K562 (cell line): ENCODE measurements around the gene STAT6.

Source experiments
- CTCF ChIP-seq, 3 experiments: IDR thresholded peaks in 2 of 3; conservative IDR thresholded peaks in 1 of 3; 2 replicates each; pipeline ENCODE4 v1.5.1; 2011 to 2012; ENCODE audit warnings: low read length in 3 of 3, mild to moderate bottlenecking in 3 of 3, control low read depth in 2 of 3, improper control_type of control experiment in 1 of 3, inconsistent platforms in 1 of 3, low read depth in 1 of 3, mixed read lengths in 1 of 3, moderate library complexity in 1 of 3; ENCODE audit not compliant: insufficient read depth in 2 of 3
- E2F6 ChIP-seq, 2 experiments: IDR thresholded peaks; 2 replicates each; pipeline ENCODE4 v1.6.1; 2011; ENCODE audit warnings: borderline replicate concordance in 1 of 2, control low read depth in 1 of 2, low read depth in 1 of 2, low read length in 1 of 2, mild to moderate bottlenecking in 1 of 2, mixed read lengths in 1 of 2, moderate library complexity in 1 of 2; ENCODE audit not compliant: insufficient read depth in 1 of 2, insufficient read length in 1 of 2, poor library complexity in 1 of 2, severe bottlenecking in 1 of 2; ENCODE audit errors: extremely low read depth in 1 of 2
- ELF4 ChIP-seq: fragments of 450-650 bp; formaldehyde crosslinking; IDR thresholded peaks from 2 replicates; pipeline ENCODE4 v1.4.0; 2022; ENCODE audit warnings: missing genetic modification characterization
- MBD1 ChIP-seq: fragments of 250-450 bp; sonication (Bioruptor Pico); IDR thresholded peaks from 2 replicates; pipeline ENCODE4 v1.8.0; 2022; ENCODE audit warnings: inconsistent platforms
- RFX7 ChIP-seq: fragments of 250-450 bp; sonication (Bioruptor Pico); IDR thresholded peaks from 2 replicates; pipeline ENCODE4 v1.5.1; 2021; ENCODE audit warnings: mild to moderate bottlenecking
- SREBF1 ChIP-seq: fragments of 150-350 bp; IDR thresholded peaks from 2 replicates; pipeline ENCODE4 v1.6.1; 2014; ENCODE audit warnings: antibody characterized with exemption, low read depth, low read length, borderline replicate concordance
- YY1 ChIP-seq, 3 experiments: IDR thresholded peaks; 2 replicates each; pipeline ENCODE4 v1.6.1; 2011; ENCODE audit warnings: low read length in 2 of 3, mild to moderate bottlenecking in 2 of 3, moderate library complexity in 2 of 3, borderline replicate concordance in 1 of 3, control low read depth in 1 of 3, low read depth in 1 of 3; ENCODE audit not compliant: insufficient read depth in 3 of 3, insufficient replicate concordance in 2 of 3, control insufficient read depth in 1 of 3, insufficient read length in 1 of 3; ENCODE audit errors: extremely low read depth in 1 of 3
- ZNF274 ChIP-seq: IDR thresholded peaks from 2 replicates; pipeline ENCODE4 v1.6.1; 2011; ENCODE audit warnings: low read depth, mild to moderate bottlenecking, low read length, moderate library complexity, borderline replicate concordance
- ZNF311 ChIP-seq: fragments of 250-450 bp; sonication (Bioruptor Pico); IDR thresholded peaks from 2 replicates; pipeline ENCODE4 v1.4.0; 2020; ENCODE audit warnings: mild to moderate bottlenecking, moderate library complexity
- ZNF699 ChIP-seq: fragments of 250-450 bp; sonication (Bioruptor Pico); IDR thresholded peaks from 2 replicates; pipeline ENCODE4 v1.8.0; 2021; ENCODE audit warnings: mild to moderate bottlenecking, moderate library complexity; ENCODE audit not compliant: insufficient replicate concordance
- TF ChIP-seq, protein P1 (sequence below): sonication (generic); formaldehyde crosslinking; IDR thresholded peaks from 2 replicates; pipeline ENCODE4 v1.9.0; 2022; ENCODE audit warnings: mild to moderate bottlenecking, missing genetic modification reagents
- TF ChIP-seq, protein P2 (sequence below): sonication (generic); formaldehyde crosslinking; IDR thresholded peaks from 2 replicates; pipeline ENCODE4 v1.8.1; 2022; ENCODE audit warnings: missing genetic modification reagents

- TF ChIP-seq CTCF (IDR thresholded peaks at IDR 0.05 in 2 of 3, conservative IDR thresholded peaks at IDR 0.05 in 1 of 3; ENCODE audit: insufficient read depth in 2 of 3, low read depth in 1 of 3, low read length in 3 of 3), result no peak
- TF ChIP-seq YY1 (IDR thresholded peaks at IDR 0.05; ENCODE audit: borderline replicate concordance in 1 of 3, control insufficient read depth in 1 of 3, extremely low read depth in 1 of 3, insufficient read depth in 3 of 3, insufficient read length in 1 of 3, insufficient replicate concordance in 2 of 3, low read depth in 1 of 3, low read length in 2 of 3), result no peak
- TF ChIP-seq, protein P1, sequence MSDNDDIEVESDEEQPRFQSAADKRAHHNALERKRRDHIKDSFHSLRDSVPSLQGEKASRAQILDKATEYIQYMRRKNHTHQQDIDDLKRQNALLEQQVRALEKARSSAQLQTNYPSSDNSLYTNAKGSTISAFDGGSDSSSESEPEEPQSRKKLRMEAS (CRISPR knock-in tag), result no peak
- no peak for TF ChIP-seq ELF4 (CRISPR knock-in tag)
- TF ChIP-seq SREBF1, result no peak
- no peak for TF ChIP-seq ZNF699 (CRISPR knock-in tag)
- no peak for TF ChIP-seq ZNF311
- TF ChIP-seq, protein P2, sequence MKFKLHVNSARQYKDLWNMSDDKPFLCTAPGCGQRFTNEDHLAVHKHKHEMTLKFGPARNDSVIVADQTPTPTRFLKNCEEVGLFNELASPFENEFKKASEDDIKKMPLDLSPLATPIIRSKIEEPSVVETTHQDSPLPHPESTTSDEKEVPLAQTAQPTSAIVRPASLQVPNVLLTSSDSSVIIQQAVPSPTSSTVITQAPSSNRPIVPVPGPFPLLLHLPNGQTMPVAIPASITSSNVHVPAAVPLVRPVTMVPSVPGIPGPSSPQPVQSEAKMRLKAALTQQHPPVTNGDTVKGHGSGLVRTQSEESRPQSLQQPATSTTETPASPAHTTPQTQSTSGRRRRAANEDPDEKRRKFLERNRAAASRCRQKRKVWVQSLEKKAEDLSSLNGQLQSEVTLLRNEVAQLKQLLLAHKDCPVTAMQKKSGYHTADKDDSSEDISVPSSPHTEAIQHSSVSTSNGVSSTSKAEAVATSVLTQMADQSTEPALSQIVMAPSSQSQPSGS (CRISPR knock-in tag), result no peak
- TF ChIP-seq RFX7, result no peak
- TF ChIP-seq MBD1, result no peak
- TF ChIP-seq ZNF274, result no peak
- no peak for TF ChIP-seq E2F6 (IDR thresholded peaks at IDR 0.05; ENCODE audit: borderline replicate concordance in 1 of 2, extremely low read depth in 1 of 2, insufficient read depth in 1 of 2, insufficient read length in 1 of 2, low read depth in 1 of 2, low read length in 1 of 2, poor library complexity in 1 of 2, severe bottlenecking in 1 of 2)
Measured at GRCh38 chr12:57158186-57158585, 47.0 kb upstream of the STAT6 start.
